ENCODE measurements around the gene TSR3. TPM values are rescaled to one million over a fixed set of nuclear protein-coding genes. Genes with fewer than 3 reads are reported as not detected.
A peak's percentile ranks its signal among the peaks of the same experiment; 100 is the strongest.

TSR3 gene
- total and polyA plus RNA-seq, 2 of the 13 experiments (the other 11 are each of a cell fraction or from before 2014, with no cell fraction given), result 24.2 to 51.0 TPM

- TF ChIP-seq PATZ1 (CRISPR knock-in tag; IDR thresholded peaks at IDR 0.05), result peak; percentile 92
- TF ChIP-seq FOXK1 (CRISPR knock-in tag; IDR thresholded peaks at IDR 0.05; ENCODE audit: borderline replicate concordance, low read depth), result peak; percentile 41; the same call in 1 of the 2 replicates
- TF ChIP-seq CTCF (CRISPR knock-in tag; IDR thresholded peaks at IDR 0.05), result peak; percentile 92
- TF ChIP-seq ZNF839 (CRISPR knock-in tag; IDR thresholded peaks at IDR 0.05; ENCODE audit: borderline replicate concordance), result no peak
- TF ChIP-seq, protein P1, sequence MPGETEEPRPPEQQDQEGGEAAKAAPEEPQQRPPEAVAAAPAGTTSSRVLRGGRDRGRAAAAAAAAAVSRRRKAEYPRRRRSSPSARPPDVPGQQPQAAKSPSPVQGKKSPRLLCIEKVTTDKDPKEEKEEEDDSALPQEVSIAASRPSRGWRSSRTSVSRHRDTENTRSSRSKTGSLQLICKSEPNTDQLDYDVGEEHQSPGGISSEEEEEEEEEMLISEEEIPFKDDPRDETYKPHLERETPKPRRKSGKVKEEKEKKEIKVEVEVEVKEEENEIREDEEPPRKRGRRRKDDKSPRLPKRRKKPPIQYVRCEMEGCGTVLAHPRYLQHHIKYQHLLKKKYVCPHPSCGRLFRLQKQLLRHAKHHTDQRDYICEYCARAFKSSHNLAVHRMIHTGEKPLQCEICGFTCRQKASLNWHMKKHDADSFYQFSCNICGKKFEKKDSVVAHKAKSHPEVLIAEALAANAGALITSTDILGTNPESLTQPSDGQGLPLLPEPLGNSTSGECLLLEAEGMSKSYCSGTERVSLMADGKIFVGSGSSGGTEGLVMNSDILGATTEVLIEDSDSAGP (CRISPR knock-in tag; IDR thresholded peaks at IDR 0.05; ENCODE audit: borderline replicate concordance), result peak; percentile 69; the same call in 1 of the 2 replicates
- TF ChIP-seq ZFX (CRISPR knock-in tag; IDR thresholded peaks at IDR 0.05; ENCODE audit: low read depth), result 0 out of 2 replicates have a peak, but pooled peaks have one; percentile 18
- TF ChIP-seq STAG1 (CRISPR knock-in tag; IDR thresholded peaks at IDR 0.05), result peak; percentile 44
- peak; percentile 75 for TF ChIP-seq CBX1 (IDR thresholded peaks at IDR 0.05; ENCODE audit: low read depth)
- no peak for TF ChIP-seq LCORL (IDR thresholded peaks at IDR 0.05)
- peak; percentile 40; the same call in 1 of the 2 replicates for TF ChIP-seq LCORL (CRISPR knock-in tag; IDR thresholded peaks at IDR 0.05)
- TF ChIP-seq ZNF687 (CRISPR knock-in tag; IDR thresholded peaks at IDR 0.05), result peak; percentile 69
- TF ChIP-seq ZNF563 (CRISPR knock-in tag; IDR thresholded peaks at IDR 0.05), result peak; percentile 46; the same call in 1 of the 2 replicates
- TF ChIP-seq ZNF232 (CRISPR knock-in tag; IDR thresholded peaks at IDR 0.05; ENCODE audit: borderline replicate concordance), result no peak
- no peak for TF ChIP-seq ZSCAN22 (CRISPR knock-in tag; IDR thresholded peaks at IDR 0.05)
- peak; percentile 22; the same call in 1 of the 2 replicates for TF ChIP-seq ZGPAT (CRISPR knock-in tag; IDR thresholded peaks at IDR 0.05)
These were observed 50.8 kb downstream of the TSR3 start (continued) for GRCh38 chr16:1300664-1301476.
